T-cell (primary cell): Measurements from ENCODE around the gene S100A1. TPM values are rescaled to one million over a fixed set of nuclear protein-coding genes. Genes with fewer than 3 reads are reported as not detected.

Experiments
- ATAC-seq, 4 experiments: fragments of 200-7000 bp in 3 of 4; fragments of 150-1000 bp in 1 of 4; cut with Tn5 transposase; replicated peaks in 1 of 4; 1 replicate in 3 of 4; 2 replicates in 1 of 4; pipeline ENCODE4 v1.10.0; 2021; ENCODE audit warnings: moderate library complexity in 3 of 4, mild to moderate bottlenecking in 2 of 4, moderate number of reproducible peaks in 1 of 4
- CTCF ChIA-PET, 2 donors: fragments of 300-600 bp; sonication (Branson Sonifier 250); formaldehyde crosslinking; loops; one replicate each; lab custom pipeline; 2022; ENCODE audit warnings: antibody characterized with exemption in 2 of 2; lab: Charles Lee
- POLR2A ChIA-PET, 2 donors: fragments of 300-600 bp; sonication (Branson Sonifier 250); formaldehyde crosslinking; loops; one replicate each; lab custom pipeline; 2022; ENCODE audit warnings: antibody characterized with exemption in 2 of 2; lab: Charles Lee
- DNase-seq, 35 experiments: peaks; one replicate each; pipeline versions ENCODE4 v3.0.0 to v3.0.0-alpha.2; 2013 to 2023
- H3K27ac ChIP-seq: one replicate; pipeline ENCODE4 v1.5.1; 2013; ENCODE audit warnings: low read length
- H3K27me3 ChIP-seq, 2 experiments: replicated peaks in 1 of 2; 1 replicate in 1 of 2; 2 replicates in 1 of 2; pipeline versions ENCODE4 v1.6.1 to v1.7.0; 2013; ENCODE audit warnings: low read length in 1 of 2, mixed read lengths in 1 of 2; ENCODE audit not compliant: control insufficient read depth in 2 of 2, insufficient read depth in 2 of 2; ENCODE audit errors: extremely low read depth in 1 of 2
- H3K36me3 ChIP-seq, 2 donors: 1 replicate in 1 of 2; 2 replicates in 1 of 2; pipeline versions ENCODE4 v1.6.1 to v1.7.0; 2013; ENCODE audit warnings: low read length in 1 of 2; ENCODE audit not compliant: control insufficient read depth in 2 of 2, insufficient read depth in 1 of 2; ENCODE audit errors: extremely low read depth in 1 of 2
- H3K4me1 ChIP-seq, 2 experiments: 1 replicate in 1 of 2; 2 replicates in 1 of 2; pipeline versions ENCODE4 v1.6.1 to v1.7.0; 2013; ENCODE audit warnings: low read length in 2 of 2, mixed read lengths in 1 of 2; ENCODE audit not compliant: insufficient read depth in 2 of 2, control insufficient read depth in 1 of 2; ENCODE audit errors: extremely low read depth in 1 of 2
- H3K4me3 ChIP-seq, 2 donors: 1 replicate in 1 of 2; 2 replicates in 1 of 2; pipeline versions ENCODE4 v1.5.1 to v1.7.0; 2013; ENCODE audit warnings: mild to moderate bottlenecking in 2 of 2, low read length in 1 of 2, moderate library complexity in 1 of 2; ENCODE audit not compliant: control insufficient read depth in 1 of 2; ENCODE audit errors: extremely low read depth in 1 of 2
- H3K9me3 ChIP-seq: 2 replicates; pipeline ENCODE4 v1.7.0; 2013
- H3K27ac Mint-ChIP-seq, 2 donors: one replicate each; pipeline ENCODE4 v1.8.0; 2020 to 2021; ENCODE audit warnings: mild to moderate bottlenecking in 2 of 2, mixed read lengths in 2 of 2
- H3K27me3 Mint-ChIP-seq, 2 donors: one replicate each; pipeline ENCODE4 v1.8.0; 2021 to 2022; ENCODE audit warnings: mixed read lengths in 2 of 2
- H3K36me3 Mint-ChIP-seq: one replicate; pipeline ENCODE4 v1.8.0; 2021; ENCODE audit warnings: mixed read lengths
- H3K4me1 Mint-ChIP-seq, 3 donors: one replicate each; pipeline ENCODE4 v1.8.0; 2020 to 2022; ENCODE audit warnings: mixed read lengths in 3 of 3, mild to moderate bottlenecking in 1 of 3
- H3K4me3 Mint-ChIP-seq, 3 donors: one replicate each; pipeline ENCODE4 v1.8.0; 2020 to 2022; ENCODE audit warnings: mild to moderate bottlenecking in 3 of 3, mixed read lengths in 3 of 3, moderate library complexity in 3 of 3
- H3K9me3 Mint-ChIP-seq, 3 donors: one replicate each; pipeline ENCODE4 v1.8.0; 2020 to 2022; ENCODE audit warnings: mixed read lengths in 3 of 3
- WGBS: methylation state at CpG from one replicate; pipeline ENCODE4 v1.1.5; 2013; ENCODE audit warnings: missing lambda C conversion rate; ENCODE audit not compliant: insufficient coverage; 5-methylcytosine and 5-hydroxymethylcytosine counted together
- total RNA-seq, 35 experiments: library from RNA in 6 of 35; stranded (reverse) in 6 of 35; fragments of 120-200 nt in 1 of 35; gene quantifications; one replicate each; pipeline versions ENCODE4 v1.2.1 to v1.2.4 and lab custom pipeline; 2013 to 2026

The S100A1 gene
- total RNA-seq, 5 donors from 2014 or later (not counting 1 experiment from before 2014, with no cell fraction given) = not detected

DNA sequence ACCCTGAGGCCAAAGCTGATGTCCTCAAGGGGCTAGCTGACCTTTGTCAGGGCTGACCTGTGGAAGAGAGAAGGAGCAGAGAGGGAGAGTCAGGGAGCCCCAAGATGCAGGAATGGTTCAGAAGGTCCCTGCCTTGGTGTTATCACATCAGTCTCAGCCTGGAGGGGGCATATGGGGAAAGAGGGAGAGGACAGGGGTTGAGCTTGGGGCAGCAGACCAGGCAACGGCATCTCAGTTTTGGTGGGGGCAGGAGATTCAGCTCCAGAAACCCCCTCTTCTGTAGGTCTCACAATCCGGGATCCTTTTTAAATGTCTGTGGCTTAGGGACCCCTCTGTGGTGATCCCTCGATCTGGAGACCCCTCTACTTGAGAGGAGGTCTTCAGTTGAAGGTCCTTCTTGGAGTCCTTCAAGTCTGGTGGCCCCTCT is 1.7 kb upstream of the S100A1 start:
- WGBS = no CpG with 5 or more reads among the region's 3 CpGs
- Mint-ChIP-seq H3K4me3 (no peak overlapping the region), H3K4me1 (peaks cover 3 to 5% (median 3%) of the 10 kb centered on the region in 3 donors), H3K9me3 (no peaks in the 10 kb centered on the region), H3K27me3 (peaks cover 7 to 12% of the 10 kb centered on the region in 2 donors), H3K27ac (no peak overlapping the region), H3K36me3 (no peaks in the 10 kb centered on the region)
- ChIA-PET CTCF (no interaction called here), POLR2A (no interaction called here)
- H3K4me3 ChIP-seq = no peak overlapping the region
- no peaks in the 10 kb centered on the region for H3K36me3 ChIP-seq
- H3K4me1 ChIP-seq = peaks cover 0 to 5% of the 10 kb centered on the region in 2 experiments
- DNase-seq (no peak), ATAC-seq (no peak)
- H3K27me3 ChIP-seq = peaks cover 0 to 24% of the 10 kb centered on the region in 2 experiments
- no peaks in the 10 kb centered on the region for H3K9me3 ChIP-seq
- no peak overlapping the region for H3K27ac ChIP-seq

DNA sequence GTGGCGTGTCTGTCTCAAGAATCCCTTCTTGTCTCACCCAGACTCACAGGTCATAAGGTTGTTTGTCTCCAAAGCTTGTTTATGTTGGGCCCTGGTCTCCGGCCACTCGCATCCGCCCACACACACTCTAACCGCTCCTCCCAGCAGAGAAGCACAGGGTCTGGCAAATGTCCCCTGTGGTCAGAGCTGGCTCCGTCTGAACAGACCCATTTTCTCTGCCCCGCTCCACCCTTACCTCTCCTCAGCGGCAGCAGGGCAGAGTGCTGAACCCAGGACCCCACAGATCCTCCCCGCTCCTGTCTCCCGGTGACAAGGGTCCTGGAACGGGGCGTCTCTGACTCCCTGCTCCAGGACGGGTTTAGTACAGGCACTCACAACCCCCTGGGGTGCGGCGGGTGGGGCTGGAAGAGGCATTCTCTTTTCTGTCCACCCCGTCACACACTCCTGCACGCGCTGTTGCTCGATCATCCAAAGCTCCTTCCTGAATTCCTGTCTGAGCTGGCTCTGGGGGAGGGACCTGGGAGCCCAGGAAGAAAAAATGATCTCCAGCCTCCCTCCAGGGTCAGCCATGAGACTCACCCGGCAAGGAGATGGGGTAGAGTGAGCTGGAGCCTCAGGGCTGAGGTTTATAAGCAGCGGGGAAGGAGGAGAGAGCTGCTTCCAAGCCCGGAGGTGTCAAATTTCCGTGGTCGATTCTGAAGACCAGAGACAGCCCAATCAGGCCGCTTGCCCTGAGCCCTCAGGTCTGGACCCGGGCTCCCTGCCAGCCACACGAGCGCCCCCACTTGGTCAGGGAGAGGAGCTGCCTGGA is 1.1 kb upstream of the S100A1 start, which contains the start of gene S100A13:
S100A13 (minus strand) TSS at position 602 of the 811 bp plus-strand sequence. CDS start 1,033 bp downstream, outside the sequence.
- ATAC-seq (no peak), DNase-seq (peak in 1 of 35 experiments; percentile 12)
- no peaks in the 10 kb centered on the region for H3K36me3 ChIP-seq
- Mint-ChIP-seq H3K9me3 (no peaks in the 10 kb centered on the region), H3K4me1 (peaks cover 3 to 5% (median 3%) of the 10 kb centered on the region in 3 donors), H3K27me3 (peaks cover 7 to 12% of the 10 kb centered on the region in 2 donors), H3K4me3 (peak within 1 kb of the TSS in 1 of 3 donors; percentile 30), H3K36me3 (no peaks in the 10 kb centered on the region), H3K27ac (no peak within 1 kb of the TSS)
- peaks cover 0 to 5% of the 10 kb centered on the region in 2 experiments for H3K4me1 ChIP-seq
- peaks cover 0 to 24% of the 10 kb centered on the region in 2 experiments for H3K27me3 ChIP-seq
- WGBS = 63% methylated on average over 19 of the region's 28 CpGs
- H3K9me3 ChIP-seq = no peaks in the 10 kb centered on the region
- CTCF ChIA-PET = no interaction called here
- H3K27ac ChIP-seq = no peak within 1 kb of the TSS
- no peak within 1 kb of the TSS for H3K4me3 ChIP-seq
- POLR2A ChIA-PET = no interaction called here

DNA sequence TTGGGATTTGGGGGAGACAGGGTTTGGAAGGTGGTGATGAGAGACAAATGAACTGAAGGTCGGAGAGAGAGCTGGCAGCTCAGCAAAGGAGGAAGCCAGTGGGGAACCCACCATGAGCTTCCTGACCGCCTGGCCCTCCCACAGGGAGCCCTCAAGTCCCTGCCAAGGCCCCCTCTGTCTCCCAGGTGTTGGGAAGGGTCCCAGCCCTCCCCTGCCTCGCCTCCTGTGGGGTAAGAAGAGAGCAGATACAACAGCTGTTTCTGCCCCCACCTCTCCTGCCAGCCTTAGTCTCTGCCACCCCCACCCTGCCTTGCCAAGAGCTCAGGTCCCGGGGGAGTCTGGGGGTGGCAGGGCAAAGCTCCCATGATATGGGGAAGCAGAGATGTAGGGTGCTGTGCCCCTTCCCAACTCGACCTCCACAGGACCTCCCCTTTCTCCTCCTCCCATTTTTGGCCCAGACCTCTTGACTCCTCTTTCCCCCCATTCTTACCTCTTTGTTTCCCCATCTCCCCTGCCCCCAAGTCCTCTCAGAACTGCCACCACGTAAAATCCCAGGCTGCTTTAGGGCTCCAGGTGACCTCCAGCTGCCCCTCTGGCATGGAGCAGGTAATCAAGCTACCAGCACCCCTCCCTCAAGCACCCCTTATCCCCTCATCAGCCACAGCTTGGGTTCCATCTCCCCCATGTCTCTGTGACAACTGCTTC is 556 bp downstream of the S100A1 start:
- DNase-seq (no peak), ATAC-seq (no peak)
- no peak overlapping the region for H3K4me3 Mint-ChIP-seq
- POLR2A ChIA-PET = no interaction called here
- Histone ChIP-seq H3K27me3 (peaks cover 0 to 24% of the 10 kb centered on the region in 2 experiments), H3K4me1 (peaks cover 0 to 13% of the 10 kb centered on the region in 2 experiments), H3K4me3 (no peak overlapping the region), H3K27ac (no peak overlapping the region), H3K36me3 (no peaks in the 10 kb centered on the region), H3K9me3 (no peaks in the 10 kb centered on the region)
- H3K9me3 Mint-ChIP-seq = no peaks in the 10 kb centered on the region
- peaks cover 12 to 19% (median 16%) of the 10 kb centered on the region in 3 donors for H3K4me1 Mint-ChIP-seq
- no peak overlapping the region for H3K27ac Mint-ChIP-seq
- peaks cover 7 to 12% of the 10 kb centered on the region in 2 donors for H3K27me3 Mint-ChIP-seq
- 60% methylated on average over 2 of the region's 6 CpGs for WGBS
- H3K36me3 Mint-ChIP-seq = no peaks in the 10 kb centered on the region
- CTCF ChIA-PET = no interaction called here

DNA sequence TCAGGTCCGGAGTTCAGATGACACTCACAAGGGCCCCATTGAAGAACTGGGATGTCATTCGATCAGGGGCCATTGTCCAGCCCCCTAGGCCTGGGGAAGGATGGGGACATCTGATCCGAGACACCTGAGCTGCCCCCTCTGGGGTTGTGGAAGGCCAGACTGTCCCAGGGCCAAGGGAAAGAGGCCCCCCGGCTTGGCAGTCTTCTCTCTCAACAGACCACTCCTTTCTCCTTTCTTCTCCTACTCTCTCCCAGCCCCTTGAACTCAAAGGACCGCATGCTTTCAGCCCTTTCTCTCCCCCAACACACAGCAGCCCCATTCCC is 1.1 kb downstream of the S100A1 start:
- Histone ChIP-seq H3K27ac (no peak overlapping the region), H3K4me3 (no peak overlapping the region), H3K9me3 (no peaks in the 10 kb centered on the region), H3K27me3 (peaks cover 0 to 24% of the 10 kb centered on the region in 2 experiments), H3K36me3 (no peaks in the 10 kb centered on the region), H3K4me1 (peaks cover 0 to 13% of the 10 kb centered on the region in 2 experiments)
- Mint-ChIP-seq H3K27me3 (peaks cover 7 to 12% of the 10 kb centered on the region in 2 donors), H3K4me1 (peaks cover 12 to 24% (median 19%) of the 10 kb centered on the region in 3 donors), H3K27ac (no peak overlapping the region), H3K9me3 (no peaks in the 10 kb centered on the region), H3K36me3 (peaks cover under 1% of the 10 kb centered on the region), H3K4me3 (no peak overlapping the region)
- WGBS = 83% methylated on average over 4 of the region's 5 CpGs
- no peak for ATAC-seq
- no peak for DNase-seq
- CTCF ChIA-PET = no interaction called here
- POLR2A ChIA-PET = no interaction called here

DNA sequence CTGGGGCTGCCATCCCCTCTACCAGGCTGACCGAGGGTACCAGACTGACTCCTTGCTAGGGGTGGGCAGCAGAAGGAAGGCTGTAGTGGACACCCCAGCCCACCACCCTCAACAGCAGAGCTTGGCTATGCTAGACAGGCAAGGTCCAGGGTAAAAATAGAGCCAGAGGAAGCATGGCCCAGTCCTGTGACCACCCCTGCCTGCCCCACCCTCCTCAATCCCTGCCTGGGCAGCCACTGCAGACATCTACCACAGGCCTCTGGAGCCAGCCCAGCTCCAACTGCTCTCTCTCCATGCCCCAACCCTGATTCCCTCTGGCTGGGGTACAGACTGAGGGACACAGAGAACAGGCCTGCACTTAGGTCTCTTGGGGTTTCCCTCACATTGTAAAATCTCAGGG is 1.7 kb downstream of the S100A1 start:
- no CpG with 5 or more reads among the region's 1 CpG for WGBS
- Histone ChIP-seq H3K27me3 (peaks cover 0 to 24% of the 10 kb centered on the region in 2 experiments), H3K4me3 (no peak overlapping the region), H3K9me3 (no peaks in the 10 kb centered on the region), H3K4me1 (peaks cover under 1 to 16% of the 10 kb centered on the region in 2 experiments), H3K27ac (no peak overlapping the region), H3K36me3 (no peaks in the 10 kb centered on the region)
- no peak for ATAC-seq
- no peak overlapping the region for H3K27ac Mint-ChIP-seq
- H3K4me1 Mint-ChIP-seq = peaks cover 14 to 28% (median 21%) of the 10 kb centered on the region in 3 donors
- no peak for DNase-seq
- no peak overlapping the region for H3K4me3 Mint-ChIP-seq
- H3K9me3 Mint-ChIP-seq = no peaks in the 10 kb centered on the region
- CTCF ChIA-PET = no interaction called here
- H3K27me3 Mint-ChIP-seq = peaks cover 7 to 12% of the 10 kb centered on the region in 2 donors
- peaks cover 4% of the 10 kb centered on the region for H3K36me3 Mint-ChIP-seq
- POLR2A ChIA-PET = interaction anchor here in 1 of 2 donors (0.6 kb wide), 1 partner anchor 11 kb away, joined by 3 read pairs; no protein-coding TSS in a partner anchor

DNA sequence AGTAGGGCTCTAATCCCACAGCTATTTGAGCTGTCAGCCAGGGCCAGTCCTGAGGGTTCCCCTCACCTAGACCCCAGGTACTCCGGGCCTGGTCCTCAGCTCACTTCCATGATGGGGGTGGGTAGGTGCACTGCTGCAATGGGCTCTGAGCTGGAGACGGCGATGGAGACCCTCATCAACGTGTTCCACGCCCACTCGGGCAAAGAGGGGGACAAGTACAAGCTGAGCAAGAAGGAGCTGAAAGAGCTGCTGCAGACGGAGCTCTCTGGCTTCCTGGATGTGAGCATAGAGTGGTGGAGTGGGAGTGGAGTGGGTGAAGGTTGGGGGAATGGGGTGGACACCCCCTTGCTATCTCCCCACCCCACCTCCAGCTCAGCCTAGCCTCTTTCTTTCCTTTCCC is 2.1 kb downstream of the S100A1 start:
- DNase-seq = no peak
- no peaks in the 10 kb centered on the region for H3K9me3 Mint-ChIP-seq
- Histone ChIP-seq H3K4me1 (peaks cover 2 to 20% of the 10 kb centered on the region in 2 experiments), H3K36me3 (no peaks in the 10 kb centered on the region), H3K27ac (no peak overlapping the region), H3K4me3 (no peak overlapping the region), H3K9me3 (no peaks in the 10 kb centered on the region), H3K27me3 (peaks cover 0 to 24% of the 10 kb centered on the region in 2 experiments)
- peaks cover 5% of the 10 kb centered on the region for H3K36me3 Mint-ChIP-seq
- ChIA-PET POLR2A (interaction anchor here in 1 of 2 donors (0.6 kb wide), 1 partner anchor 11 kb away, joined by 3 read pairs; no protein-coding TSS in a partner anchor), CTCF (no interaction called here)
- H3K4me3 Mint-ChIP-seq = no peak overlapping the region
- no peak for ATAC-seq
- peaks cover 15 to 28% (median 22%) of the 10 kb centered on the region in 3 donors for H3K4me1 Mint-ChIP-seq
- peaks cover 7 to 12% of the 10 kb centered on the region in 2 donors for H3K27me3 Mint-ChIP-seq
- 92% methylated on average over 5 of the region's 7 CpGs for WGBS
- peak overlapping the region in 1 of 2 donors; percentile 28 for H3K27ac Mint-ChIP-seq
